HG02642 (cell line): Measurements from ENCODE around the gene NDUFA6.
"Not testable (repeated sequence)": the region's sequence is repeated elsewhere in the genome, so short reads cannot be mapped to it uniquely, and the experiment has no call there.

Experiments used
- ATAC-seq: cut with Tn5 transposase; IDR thresholded peaks from one replicate; pipeline ENCODE4 v1.9.1; 2021; ENCODE audit warnings: mild to moderate bottlenecking; ENCODE audit not compliant: unreplicated experiment, poor library complexity

The NDUFA6 gene

GRCh38 chr22:42090596-42091454 lies at the start of gene NDUFA6:
Gene NDUFA6, minus strand, starts transcription at chr22:42090772. Its CDS starts 28 bp downstream, at chr22:42090744.
- ATAC-seq: peak; percentile 95

DNA sequence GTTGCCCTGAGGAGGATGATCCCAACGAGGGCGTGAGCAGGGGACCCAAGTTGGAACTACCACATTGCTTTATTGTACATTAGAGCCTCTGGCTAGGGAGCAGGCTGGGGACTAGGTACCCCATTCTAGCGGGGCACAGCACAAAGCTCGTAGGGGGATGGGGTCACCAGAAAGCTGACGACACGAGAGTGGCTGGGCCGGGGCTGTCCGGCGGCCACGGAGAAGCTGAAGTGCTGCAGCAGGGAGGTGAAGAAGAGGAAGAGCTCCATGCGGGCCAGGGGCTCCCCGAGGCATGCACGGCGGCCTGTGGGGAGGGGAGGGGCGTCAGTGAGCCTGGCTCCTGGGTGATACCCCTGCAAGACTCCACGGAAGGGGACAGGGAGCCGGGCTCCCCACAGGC lies 49.6 kb upstream of the NDUFA6 start:
- ATAC-seq: not testable (repeated sequence)

DNA sequence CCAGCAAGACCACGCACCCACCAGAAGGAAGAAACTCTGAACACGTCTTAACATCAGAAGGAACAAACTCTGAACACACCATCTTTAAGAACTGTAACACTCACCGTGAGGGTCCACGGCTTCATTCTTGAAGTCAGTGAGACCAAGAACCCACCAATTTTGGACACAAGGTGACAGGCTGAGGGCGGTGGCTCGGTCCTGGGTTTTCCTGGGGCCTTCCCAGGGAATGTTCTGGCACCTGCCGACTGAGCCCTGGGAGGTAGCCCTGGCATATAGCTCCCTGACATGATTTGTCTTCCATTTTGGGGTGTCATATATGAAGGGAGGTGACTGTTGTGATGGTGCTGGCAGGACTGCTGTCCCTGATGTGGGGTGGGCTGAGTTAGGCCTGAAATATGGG lies 48.9 kb upstream of the NDUFA6 start:
- not testable (repeated sequence) for ATAC-seq

DNA sequence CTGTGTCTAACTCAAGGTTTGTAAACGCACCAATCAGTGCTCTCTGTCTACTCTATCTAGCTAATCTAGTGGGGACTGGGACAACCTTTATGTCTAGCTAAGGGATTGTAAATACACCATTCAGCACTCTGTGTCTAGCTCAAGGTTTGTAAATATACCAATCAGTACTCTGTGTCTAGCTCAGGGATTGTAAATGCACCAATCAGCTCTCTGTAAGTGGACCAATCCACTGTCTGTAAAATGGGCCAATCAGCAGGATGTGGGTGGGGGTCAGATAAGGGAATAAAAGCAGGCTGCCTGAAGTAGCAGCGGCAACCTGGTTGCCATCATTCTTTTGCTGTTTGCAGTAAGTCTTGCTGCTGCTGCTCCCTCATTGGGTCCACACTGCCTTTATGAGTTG lies 48.4 kb upstream of the NDUFA6 start:
- no peak for ATAC-seq

DNA sequence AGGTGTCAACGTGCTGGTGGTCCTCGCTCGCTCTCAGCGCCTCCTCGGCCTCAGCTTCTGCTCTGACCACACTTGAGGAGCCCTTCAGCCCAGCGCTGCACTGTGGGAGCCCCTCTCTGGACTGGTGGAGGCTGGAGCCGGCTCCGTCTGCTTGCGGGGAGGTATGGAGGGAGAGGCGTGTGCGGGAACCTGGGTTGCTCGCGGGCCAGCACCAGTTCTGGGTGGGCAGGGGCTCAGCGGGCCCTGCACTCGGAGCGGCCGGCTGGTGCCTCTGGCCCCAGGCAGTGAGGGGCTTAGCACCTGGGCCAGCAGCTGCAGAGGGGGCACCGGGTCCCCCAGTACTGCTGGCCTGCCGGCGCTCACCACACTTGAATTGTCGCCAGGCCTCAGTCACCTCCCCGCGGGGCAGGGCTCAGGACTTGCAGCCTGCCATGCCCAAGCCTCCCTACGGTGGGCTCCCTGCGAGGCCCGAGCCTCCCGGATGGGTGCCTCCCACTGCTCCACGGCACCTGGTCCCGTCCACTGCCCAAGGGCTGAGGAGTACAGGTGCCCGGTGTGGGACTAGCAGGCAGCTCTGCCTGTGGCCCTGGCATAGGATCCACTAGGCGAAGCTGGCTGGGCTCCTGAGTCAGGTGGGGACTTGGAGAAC lies 47.7 kb upstream of the NDUFA6 start:
- no peak for ATAC-seq

DNA sequence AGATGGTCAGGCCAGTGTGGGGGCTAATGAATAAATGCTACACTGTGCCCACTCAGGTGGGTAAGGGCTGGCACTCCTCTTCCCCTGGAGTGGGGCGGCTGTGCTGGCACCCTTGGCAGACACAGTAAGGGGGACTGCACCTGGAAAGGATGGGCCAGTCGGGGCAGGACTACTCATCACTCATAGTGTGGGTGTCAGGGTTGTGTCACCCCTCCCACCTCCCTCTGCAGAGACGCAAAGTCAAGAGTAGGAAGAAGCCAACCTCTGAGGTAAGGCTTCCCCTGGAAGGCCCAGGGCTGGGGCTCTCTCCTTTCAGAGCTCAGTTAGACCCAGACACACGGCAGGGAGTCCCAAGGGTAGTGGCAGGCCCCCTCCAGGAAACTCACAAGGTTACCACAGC lies 45.1 kb upstream of the NDUFA6 start:
- not testable (repeated sequence) for ATAC-seq

- ATAC-seq: no peak
Measured at GRCh38 chr22:42134100-42135020, 43.8 kb upstream of the NDUFA6 start.

- no peak for ATAC-seq
Measured at GRCh38 chr22:42132457-42132856, 41.9 kb upstream of the NDUFA6 start.

GRCh38 chr22:42131562-42131961 lies 41.0 kb upstream of the NDUFA6 start:
- ATAC-seq: no peak

GRCh38 chr22:42130639-42131431 lies 40.3 kb upstream of the NDUFA6 start, which contains the start of gene CYP2D6:
Gene CYP2D6, minus strand, starts transcription at chr22:42130810. Its CDS starts 19 bp downstream, at chr22:42130791.
- ATAC-seq: not testable (repeated sequence)

DNA sequence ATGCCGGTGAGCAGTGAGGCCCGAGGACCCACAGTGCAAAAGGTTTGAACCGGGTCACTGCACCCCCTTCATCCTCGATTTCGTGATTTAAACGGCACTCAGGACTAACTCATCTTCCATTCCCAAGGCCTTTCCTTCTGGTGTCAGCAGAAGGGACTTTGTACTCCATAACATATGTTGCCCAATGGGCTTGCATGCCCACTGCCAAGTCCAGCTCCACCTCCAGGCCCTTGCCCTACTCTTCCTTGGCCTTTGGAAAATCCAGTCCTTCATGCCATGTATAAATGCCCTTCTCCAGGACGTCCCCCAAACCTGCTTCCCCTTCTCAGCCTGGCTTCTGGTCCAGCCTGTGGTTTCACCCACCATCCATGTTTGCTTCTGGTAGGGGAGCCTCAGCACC lies 39.6 kb upstream of the NDUFA6 start:
- not testable (repeated sequence) for ATAC-seq

GRCh38 chr22:42128776-42129694 lies 38.5 kb upstream of the NDUFA6 start:
- not testable (repeated sequence) for ATAC-seq

- ATAC-seq: not testable (repeated sequence)
Measured at GRCh38 chr22:42128007-42128406, 37.4 kb upstream of the NDUFA6 start.

DNA sequence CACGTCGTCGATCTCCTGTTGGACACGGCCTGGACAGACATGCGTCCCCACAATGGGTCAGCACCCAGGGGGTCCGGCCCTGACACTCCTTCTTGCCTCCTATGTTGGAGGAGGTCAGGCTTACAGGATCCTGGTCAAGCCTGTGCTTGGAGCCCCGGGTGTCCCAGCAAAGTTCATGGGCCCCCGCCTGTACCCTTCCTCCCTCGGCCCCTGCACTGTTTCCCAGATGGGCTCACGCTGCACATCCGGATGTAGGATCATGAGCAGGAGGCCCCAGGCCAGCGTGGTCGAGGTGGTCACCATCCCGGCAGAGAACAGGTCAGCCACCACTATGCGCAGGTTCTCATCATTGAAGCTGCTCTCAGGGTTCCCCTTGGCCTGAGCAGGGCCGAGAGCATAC lies 37.0 kb upstream of the NDUFA6 start:
- no peak for ATAC-seq

GRCh38 chr22:42123529-42123928 lies 33.0 kb upstream of the NDUFA6 start:
- ATAC-seq: not testable (repeated sequence)

DNA sequence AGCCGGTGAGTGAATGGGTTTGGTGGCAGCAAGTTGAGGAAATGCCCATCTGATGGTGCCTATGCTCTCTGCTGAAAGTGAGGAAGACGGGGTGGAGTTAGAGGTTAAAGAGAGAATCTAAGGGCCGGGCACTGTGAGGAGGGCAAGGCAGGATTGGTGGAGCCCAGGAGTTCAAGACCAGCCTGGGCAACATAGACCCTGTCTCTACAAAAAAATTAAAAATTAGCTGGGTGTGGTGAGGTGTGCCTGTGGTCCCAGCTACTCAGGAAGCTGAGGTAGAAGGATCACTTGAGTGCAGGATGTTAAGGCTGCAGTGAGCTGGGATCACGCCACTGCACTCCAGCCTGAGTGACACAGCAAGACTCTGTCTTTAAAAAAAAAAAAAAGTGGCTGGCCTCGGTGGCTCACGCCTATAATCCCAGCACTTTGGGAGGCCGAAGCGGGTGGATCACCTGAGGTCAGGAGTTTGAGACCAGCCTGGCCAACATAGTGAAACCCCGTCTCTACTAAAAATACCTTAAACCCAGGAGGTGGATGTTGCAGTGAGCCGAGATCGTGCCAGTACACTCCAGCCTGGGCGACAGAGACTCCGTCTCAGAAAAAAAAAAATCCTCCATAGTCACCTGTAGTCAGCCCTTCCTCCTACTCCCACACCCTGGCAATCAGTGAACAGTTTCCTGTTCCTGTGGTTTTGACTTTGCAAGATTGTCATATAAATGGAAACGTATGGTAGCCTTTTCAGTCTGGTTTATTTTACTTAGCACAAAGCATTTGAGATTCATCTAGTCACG lies 29.9 kb upstream of the NDUFA6 start:
- not testable (repeated sequence) for ATAC-seq

DNA sequence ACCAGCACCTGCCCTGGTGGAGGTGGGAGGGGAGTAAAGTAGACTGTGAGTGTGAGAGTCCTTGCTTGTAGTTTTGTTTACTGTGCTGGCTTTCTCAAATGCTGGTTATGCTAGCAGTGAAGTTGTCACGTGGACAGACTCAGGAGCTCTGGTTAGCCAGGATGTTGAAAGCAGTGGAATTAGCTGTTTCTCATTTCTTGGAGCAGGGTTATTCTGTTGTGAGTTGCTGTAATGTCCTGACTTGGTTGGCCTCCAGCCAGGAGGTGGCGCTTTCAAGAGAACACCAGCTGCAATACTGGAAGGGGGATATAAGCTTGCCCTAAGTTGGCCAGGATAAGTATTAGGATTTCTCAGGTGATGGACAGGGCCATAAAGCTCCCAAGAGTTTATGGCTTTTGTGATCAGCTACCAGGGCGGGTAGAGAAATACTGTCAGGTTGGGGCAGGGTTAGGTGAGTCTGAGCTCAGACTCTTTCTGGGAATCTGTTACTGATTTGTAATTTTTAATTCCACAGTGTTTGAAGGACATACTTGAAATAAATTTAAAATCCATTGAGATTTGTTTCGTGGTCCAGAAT lies 26.4 kb upstream of the NDUFA6 start:
- no peak for ATAC-seq
